Heart right ventricle (tissue), 16 donors: ENCODE data around the gene CIPC. TPM values are rescaled to one million over a fixed set of nuclear protein-coding genes. Genes with fewer than 3 reads are reported as not detected.
A peak's percentile ranks its signal among the peaks of the same experiment; 100 is the strongest.

Source experiments
- ATAC-seq, 8 donors: fragments of 200-7000 bp; cut with Tn5 transposase; one replicate each; pipeline ENCODE4 v1.9.1; 2020; ENCODE audit warnings: mild to moderate bottlenecking in 8 of 8, moderate library complexity in 8 of 8, moderate number of reproducible peaks in 1 of 8
- DNase-seq, 2 donors: peaks; one replicate each; pipeline ENCODE4 v3.0.0-alpha.2; 2020
- H3K27ac ChIP-seq, 10 donors: fragments of 200-600 bp; sonication (generic) in 2 of 10; one replicate each; pipeline versions ENCODE4 v1.5.0 to v1.8.0; 2020 to 2022; ENCODE audit warnings: mild to moderate bottlenecking in 3 of 10
- H3K27me3 ChIP-seq, 7 donors: fragments of 200-600 bp; one replicate each; pipeline ENCODE4 v1.8.0; 2021 to 2022; ENCODE audit warnings: mild to moderate bottlenecking in 2 of 7
- H3K36me3 ChIP-seq, 9 donors: fragments of 200-600 bp; sonication (generic) in 1 of 9; one replicate each; pipeline versions ENCODE4 v1.5.0 to v1.8.0; 2020 to 2022; ENCODE audit warnings: mild to moderate bottlenecking in 2 of 9
- H3K4me1 ChIP-seq, 9 donors: fragments of 200-600 bp; sonication (generic) in 1 of 9; one replicate each; pipeline versions ENCODE4 v1.5.0 to v1.8.0; 2020 to 2022; ENCODE audit warnings: mild to moderate bottlenecking in 4 of 9
- H3K4me3 ChIP-seq, 10 donors: fragments of 200-600 bp; sonication (generic) in 2 of 10; one replicate each; pipeline versions ENCODE4 v1.5.0 to v1.8.0; 2020 to 2022; ENCODE audit warnings: mild to moderate bottlenecking in 7 of 10, moderate library complexity in 2 of 10
- H3K9me3 ChIP-seq, 11 donors: fragments of 200-600 bp in 10 of 11; sonication (generic) in 2 of 11; one replicate each; pipeline versions ENCODE4 v1.5.0 to v1.8.0; 2013 to 2022; ENCODE audit warnings: mild to moderate bottlenecking in 2 of 11, control low read depth in 1 of 11, moderate library complexity in 1 of 11
- WGBS, 2 donors: extraction: QIAGEN DNeasy Blood & Tissue Kit; methylation state at CpG; one replicate each; pipeline ENCODE4 v1.1.7; 2013; ENCODE audit warnings: inconsistent platforms in 1 of 2; 5-methylcytosine and 5-hydroxymethylcytosine counted together
- intact Hi-C, 10 donors: fragments of 100-400 bp; cut with DNase I; formaldehyde crosslinking; loops; one replicate each; pipeline versions ENCODE4 v1.11.1 to v1.14.2; 2022
- polyA plus RNA-seq, 2 donors: library from polyadenylated mRNA; stranded (reverse); fragments of 200-250 nt; gene quantifications; one replicate each; pipeline ENCODE4 v1.2.3, GENCODE V29; 2013
- total RNA-seq, 10 donors: library from RNA; stranded (reverse); fragmentation: NEBNext Ultra II Directional in 3 of 10; extraction: Animal tissue kit (Norgen Biotek cat#: 25700) in 3 of 10; gene quantifications; one replicate each; pipeline versions ENCODE4 v1.2.1 to v1.2.4, GENCODE V29; 2021 to 2023
- TF ChIP-seq, protein P1 (sequence below), 9 donors: fragments of 200-600 bp; sonication (generic) in 2 of 9; IDR thresholded peaks; one replicate each; pipeline versions ENCODE4 v1.5.0 to v1.8.0; 2021 to 2022; ENCODE audit warnings: antibody characterized with exemption in 9 of 9, mild to moderate bottlenecking in 5 of 9, moderate library complexity in 1 of 9
- donor health status: Arrhythmogenic right ventricular cardiomyopathy.
- donor health status: ischemic (EF 13 %, LVEDD 7.1; RV severe dilation, severe dysfunction).
- donor health status: healthy with polysubstance abuse.
- donor health status: DM: no; HTN: yes; CAD: no.
- donor health status: DM: no; HTN: no; CAD: no.
- donor health status: ischemic (EF 25% LVEDD 6.9; RV normal size, moderate dysfunction).
- donor health status: ischemic (EF 25% LVEDD 5.7; RV mildly dilated, moderate dysfunction).
- donor health status: healthy.
- donor health status: DM: yes; HTN: yes; CAD: no.
- donor health status: Ischemic cardiomyopathy.
- donor health status: ischemic (EF 35%, LVEDD 5.7; RV mildly dilated, moderate dysfunction).
- donor health status: nonischemic (EF 11% LVEDD 7.7; RV severe dilation, severe dysfunction).
- donor health status: DM: yes; HTN: yes; CAD: no.
- donor health status: PGD.
- donor health status: ischemic (EF 29% LVEDD 5.4; RV normal size, mild dysfunction).
- donor health status: nonischemic (EF 23%, LVEDD 6.1; RV moderate dilation, normal function).

The CIPC gene
- total and polyA plus RNA-seq, 12 donors: 9.4 to 93.8 (median 62.5) TPM

DNA sequence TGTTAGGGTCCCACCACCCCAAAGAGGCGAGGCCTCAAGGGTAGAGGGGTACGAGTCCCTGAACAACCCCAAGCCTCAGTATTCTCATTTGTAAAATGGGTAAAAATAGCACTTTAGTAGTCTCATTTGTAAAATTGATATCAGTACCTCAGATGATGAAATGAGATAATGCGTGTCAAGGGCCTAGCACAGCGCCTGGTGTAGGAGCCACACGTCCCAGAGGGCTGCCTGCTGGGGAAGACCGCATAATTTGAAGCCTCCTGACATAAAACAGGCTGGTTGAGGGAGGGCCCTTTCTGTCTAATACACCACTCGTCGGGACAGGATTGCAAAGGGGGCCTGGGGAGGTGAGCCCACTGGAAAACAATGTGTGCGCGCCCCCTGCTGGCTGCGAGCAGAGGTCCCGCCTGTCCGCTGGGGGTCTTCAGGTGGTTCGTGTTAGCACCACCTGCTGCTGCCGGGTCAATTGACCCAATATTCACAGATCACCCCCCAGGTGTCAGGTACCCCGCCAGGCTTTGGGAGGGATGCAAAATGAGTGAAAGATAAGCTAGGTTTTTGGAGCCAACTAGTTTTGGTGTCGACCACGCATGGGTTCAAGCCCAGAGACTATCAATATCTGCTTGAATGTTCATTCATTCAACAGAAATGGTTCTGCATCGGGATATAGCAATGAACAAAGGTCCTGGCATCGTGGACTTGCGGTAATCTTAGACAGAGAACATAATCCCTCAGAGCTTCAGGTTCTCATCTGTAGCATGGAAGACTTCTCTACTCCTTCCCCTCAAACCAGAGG is 44.8 kb upstream of the CIPC start:
- Histone ChIP-seq H3K27me3 (no peaks in the 10 kb centered on the region), H3K27ac (peak overlapping the region in 9 of 10 donors; percentile 42 to 90 (median 80)), H3K9me3 (peaks cover 0 to 13% (median 4%) of the 10 kb centered on the region in 11 donors), H3K36me3 (no peaks in the 10 kb centered on the region), H3K4me3 (no peak overlapping the region), H3K4me1 (peaks cover 8 to 36% (median 23%) of the 10 kb centered on the region in 9 donors)
- ATAC-seq (peak; percentile 61 to 85 (median 75)), DNase-seq (peak; percentile 80 to 82)
- intact Hi-C loops: loop anchor here in 9 of 10 donors (1.0 to 10.0 kb wide), 6 partner anchors 106 to 141 kb away; no protein-coding TSS in a partner anchor
- 33 to 36% methylated on average over 21 of the region's 21 CpGs for WGBS, 2 donors
- TF ChIP-seq, protein P1, sequence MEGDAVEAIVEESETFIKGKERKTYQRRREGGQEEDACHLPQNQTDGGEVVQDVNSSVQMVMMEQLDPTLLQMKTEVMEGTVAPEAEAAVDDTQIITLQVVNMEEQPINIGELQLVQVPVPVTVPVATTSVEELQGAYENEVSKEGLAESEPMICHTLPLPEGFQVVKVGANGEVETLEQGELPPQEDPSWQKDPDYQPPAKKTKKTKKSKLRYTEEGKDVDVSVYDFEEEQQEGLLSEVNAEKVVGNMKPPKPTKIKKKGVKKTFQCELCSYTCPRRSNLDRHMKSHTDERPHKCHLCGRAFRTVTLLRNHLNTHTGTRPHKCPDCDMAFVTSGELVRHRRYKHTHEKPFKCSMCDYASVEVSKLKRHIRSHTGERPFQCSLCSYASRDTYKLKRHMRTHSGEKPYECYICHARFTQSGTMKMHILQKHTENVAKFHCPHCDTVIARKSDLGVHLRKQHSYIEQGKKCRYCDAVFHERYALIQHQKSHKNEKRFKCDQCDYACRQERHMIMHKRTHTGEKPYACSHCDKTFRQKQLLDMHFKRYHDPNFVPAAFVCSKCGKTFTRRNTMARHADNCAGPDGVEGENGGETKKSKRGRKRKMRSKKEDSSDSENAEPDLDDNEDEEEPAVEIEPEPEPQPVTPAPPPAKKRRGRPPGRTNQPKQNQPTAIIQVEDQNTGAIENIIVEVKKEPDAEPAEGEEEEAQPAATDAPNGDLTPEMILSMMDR (IDR thresholded peaks at IDR 0.05): peak; percentile 69 to 98 (median 94)

DNA sequence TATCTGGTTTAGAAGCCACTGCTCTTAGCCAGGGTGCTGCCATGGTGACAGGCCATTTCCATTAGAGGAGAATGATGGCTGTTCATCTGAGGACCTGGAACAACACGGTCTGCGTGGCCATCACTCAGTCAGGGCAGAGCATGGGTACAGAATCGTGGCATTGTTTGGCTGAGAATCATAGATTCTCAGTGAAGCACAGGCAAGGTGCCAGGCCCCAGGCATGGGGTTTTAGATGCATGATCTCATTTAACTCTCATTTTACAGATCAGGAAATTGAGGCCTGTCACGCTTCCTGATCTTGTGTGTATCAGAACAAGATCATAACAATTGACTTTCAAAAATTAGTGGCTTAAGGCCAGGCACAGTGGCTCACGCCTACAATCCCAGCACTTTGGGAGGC is 42.8 kb upstream of the CIPC start:
- WGBS, 2 donors: 57 to 63% methylated on average over 5 of the region's 5 CpGs
- DNase-seq (no peak), ATAC-seq (peak in 1 of 8 donors; percentile 15)

DNA sequence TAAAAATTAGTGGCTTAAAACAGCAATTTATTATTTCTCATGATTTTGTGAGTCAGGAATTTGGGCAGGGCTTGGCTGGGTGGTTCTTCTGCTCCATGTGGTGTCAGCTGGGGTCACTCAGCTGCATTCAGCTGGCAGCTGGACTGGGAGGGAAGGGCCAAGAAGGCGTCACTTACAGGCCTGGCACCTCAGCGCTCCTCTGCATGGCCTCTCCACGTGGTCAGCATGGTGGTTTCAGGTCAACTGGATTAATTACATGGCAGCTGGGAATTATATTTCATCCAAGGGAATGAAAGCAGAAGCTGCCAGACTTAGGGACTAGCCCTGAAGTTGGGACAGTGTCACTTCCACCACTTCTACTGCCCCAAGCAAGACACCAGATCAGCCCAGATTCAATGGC is 42.1 kb upstream of the CIPC start:
- H3K4me3 ChIP-seq: no peak overlapping the region
- TF ChIP-seq, protein P1 (IDR thresholded peaks at IDR 0.05): no peak

More for the DNA sequence above, 42.8 kb upstream of the CIPC start:
- peaks cover 8 to 47% (median 23%) of the 10 kb centered on the region in 9 donors for H3K4me1 ChIP-seq
- peaks cover 0 to 13% (median 4%) of the 10 kb centered on the region in 11 donors for H3K9me3 ChIP-seq
- no peak overlapping the region for H3K4me3 ChIP-seq
- TF ChIP-seq, protein P1 (IDR thresholded peaks at IDR 0.05): no peak
- peak overlapping the region in 9 of 10 donors; percentile 6 to 74 (median 58) for H3K27ac ChIP-seq
- H3K27me3 ChIP-seq: no peaks in the 10 kb centered on the region
- intact Hi-C loops: loop anchor here in 3 of 10 donors (2.0 to 10.0 kb wide), 4 partner anchors 33 to 145 kb away; no protein-coding TSS in a partner anchor
- H3K36me3 ChIP-seq: no peaks in the 10 kb centered on the region

DNA sequence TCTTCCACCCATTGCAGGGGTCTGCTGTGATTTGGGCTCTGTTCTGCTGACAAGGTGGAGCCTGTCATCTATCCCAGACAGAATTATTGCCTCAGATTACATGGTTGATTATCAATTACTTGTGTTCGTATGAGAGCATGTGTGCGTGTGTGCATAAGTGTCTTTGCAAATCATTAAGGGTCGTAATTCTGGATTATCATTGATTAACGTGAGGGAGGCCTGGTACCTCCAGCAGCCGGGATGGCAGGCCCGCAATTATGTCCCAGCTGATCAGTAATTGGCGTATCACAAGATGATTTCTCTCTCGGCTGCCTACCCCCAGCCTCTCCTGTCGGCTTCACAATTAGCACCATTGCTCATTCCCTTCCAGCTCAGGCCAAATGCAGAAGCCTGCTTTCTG is 39.9 kb upstream of the CIPC start:
- ATAC-seq: no peak
- H3K36me3 ChIP-seq: no peaks in the 10 kb centered on the region
- peaks cover 0 to 13% (median 4%) of the 10 kb centered on the region in 11 donors for H3K9me3 ChIP-seq
- no peak overlapping the region for H3K27ac ChIP-seq
- H3K27me3 ChIP-seq: no peaks in the 10 kb centered on the region
- 90 to 92% methylated on average over 9 of the region's 9 CpGs for WGBS, 2 donors
- intact Hi-C loops: loop anchor here in 2 of 10 donors (5.0 to 10.0 kb wide), 2 partner anchors 36 to 113 kb away; no protein-coding TSS in a partner anchor
- no peak for DNase-seq
- H3K4me3 ChIP-seq: no peak overlapping the region
- H3K4me1 ChIP-seq: peaks cover 0 to 19% (median 1%) of the 10 kb centered on the region in 9 donors
- TF ChIP-seq, protein P1 (IDR thresholded peaks at IDR 0.05): no peak

More for the DNA sequence above, 42.1 kb upstream of the CIPC start:
- peaks cover 8 to 41% (median 18%) of the 10 kb centered on the region in 9 donors for H3K4me1 ChIP-seq
- DNase-seq: no peak
- no peaks in the 10 kb centered on the region for H3K27me3 ChIP-seq
- no peaks in the 10 kb centered on the region for H3K36me3 ChIP-seq
- peaks cover 0 to 13% (median 4%) of the 10 kb centered on the region in 11 donors for H3K9me3 ChIP-seq
- WGBS, 2 donors: 89 to 90% methylated on average over 3 of the region's 3 CpGs
- peak overlapping the region in 3 of 10 donors; percentile 13 to 64 (median 64) for H3K27ac ChIP-seq
- intact Hi-C loops: loop anchor here in 3 of 10 donors (2.0 to 10.0 kb wide), 4 partner anchors 34 to 145 kb away; no protein-coding TSS in a partner anchor
- ATAC-seq: no peak
